Activated CD4-positive, alpha-beta T cell treated with anti-CD3 and anti-CD28 coated beads, Interleukin-2, amount 50 U/mL, for 48 hours (primary cell): Measurements from ENCODE around the gene FGGY.
"Not testable (repeated sequence)": the region's sequence is repeated elsewhere in the genome, so short reads cannot be mapped to it uniquely, and the experiment has no call there.

Source experiments
- DNase-seq, 2 experiments: peaks; one replicate each; pipeline ENCODE4 v3.0.0-alpha.2; 2020

The FGGY gene

DNA sequence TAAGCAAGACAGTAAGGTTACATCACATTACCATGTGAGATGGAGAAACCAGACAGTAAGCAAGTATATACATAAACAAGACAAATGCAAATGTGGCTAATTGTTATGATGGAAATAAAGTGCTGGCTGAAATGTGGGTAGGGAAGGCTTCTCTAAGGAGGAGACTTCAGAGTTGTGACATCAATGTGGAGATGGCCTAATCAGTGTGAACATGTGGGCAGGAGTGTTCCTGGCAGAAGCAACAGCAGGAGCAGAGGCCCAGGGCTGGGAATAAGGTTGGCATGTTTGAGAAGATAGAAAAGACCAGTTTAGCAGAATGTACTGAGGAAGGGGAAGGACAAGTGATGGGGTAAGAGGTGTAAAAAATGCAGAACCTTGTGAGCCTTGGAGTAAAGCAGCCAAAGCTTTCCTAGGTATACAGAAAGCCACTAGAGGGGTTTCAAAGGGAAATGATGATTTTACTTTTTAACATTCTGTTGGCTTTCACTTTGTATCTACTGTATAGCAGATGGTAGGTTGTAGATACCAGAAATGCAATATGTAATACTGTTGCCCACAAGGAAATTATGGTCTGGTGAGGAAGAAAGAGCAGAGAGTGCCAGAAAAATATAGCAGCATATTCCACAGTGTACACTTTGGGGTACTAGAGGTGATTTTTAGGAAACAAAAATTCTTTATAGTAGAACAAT is 197.4 kb downstream of the FGGY start:
- no peak for DNase-seq

DNA sequence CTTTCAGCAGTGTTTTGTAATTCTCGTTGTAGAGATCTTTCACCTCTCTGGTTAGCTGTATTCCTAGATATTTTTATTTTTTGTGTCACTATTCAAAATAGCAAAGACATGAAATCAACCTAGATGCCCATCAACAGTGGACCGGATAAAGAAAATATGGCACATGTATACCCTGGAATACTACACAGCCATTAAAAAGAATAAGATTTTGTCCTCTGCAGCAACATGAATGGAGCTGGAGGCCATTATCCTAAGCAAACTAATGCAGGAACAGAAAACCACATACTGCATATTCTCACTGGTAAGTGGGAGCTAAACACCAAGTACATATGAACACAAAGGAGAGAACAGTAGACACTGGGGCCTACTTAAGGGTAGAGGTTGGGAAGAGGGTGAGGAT is 199.3 kb downstream of the FGGY start:
- DNase-seq: not testable (repeated sequence)

DNA sequence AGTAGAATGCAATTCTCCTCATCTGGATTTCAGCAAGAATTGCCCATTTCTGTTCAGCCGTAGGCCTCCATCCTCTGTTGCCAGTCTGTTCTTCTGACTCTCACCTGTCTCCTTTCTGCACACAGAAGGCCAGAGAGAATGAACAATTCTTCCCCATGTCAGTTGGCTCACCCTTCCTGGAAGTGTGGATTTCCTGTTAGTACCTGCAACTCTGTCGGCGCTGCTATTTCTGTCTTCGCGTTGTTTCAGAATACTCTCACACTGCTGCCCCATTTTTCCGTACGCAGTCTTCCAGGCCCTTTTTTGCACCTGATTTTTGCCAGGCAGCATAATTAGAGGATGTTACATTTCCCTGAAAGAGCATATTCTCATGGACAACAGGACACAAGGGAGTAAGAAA is 200.7 kb downstream of the FGGY start:
- DNase-seq: no peak

DNA sequence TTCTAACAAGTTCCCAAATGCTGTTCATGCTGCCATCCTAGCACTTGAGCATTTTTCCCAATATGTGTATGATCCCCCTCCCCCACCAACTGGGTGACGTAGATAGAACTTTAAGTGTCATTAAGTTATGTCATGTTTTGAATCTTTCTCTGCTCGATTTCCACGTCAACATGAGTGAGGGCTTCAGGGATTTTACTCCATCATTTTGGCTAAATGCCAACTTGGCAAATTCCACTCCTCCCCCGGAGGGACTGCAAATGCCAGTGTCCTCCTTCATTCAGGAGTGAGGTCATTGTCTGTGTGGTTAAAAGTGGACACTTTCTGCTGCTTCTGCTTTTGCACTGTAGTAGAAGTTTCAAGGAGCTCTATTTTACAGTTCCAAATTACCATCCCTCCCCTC is 201.7 kb downstream of the FGGY start:
- DNase-seq: no peak

DNA sequence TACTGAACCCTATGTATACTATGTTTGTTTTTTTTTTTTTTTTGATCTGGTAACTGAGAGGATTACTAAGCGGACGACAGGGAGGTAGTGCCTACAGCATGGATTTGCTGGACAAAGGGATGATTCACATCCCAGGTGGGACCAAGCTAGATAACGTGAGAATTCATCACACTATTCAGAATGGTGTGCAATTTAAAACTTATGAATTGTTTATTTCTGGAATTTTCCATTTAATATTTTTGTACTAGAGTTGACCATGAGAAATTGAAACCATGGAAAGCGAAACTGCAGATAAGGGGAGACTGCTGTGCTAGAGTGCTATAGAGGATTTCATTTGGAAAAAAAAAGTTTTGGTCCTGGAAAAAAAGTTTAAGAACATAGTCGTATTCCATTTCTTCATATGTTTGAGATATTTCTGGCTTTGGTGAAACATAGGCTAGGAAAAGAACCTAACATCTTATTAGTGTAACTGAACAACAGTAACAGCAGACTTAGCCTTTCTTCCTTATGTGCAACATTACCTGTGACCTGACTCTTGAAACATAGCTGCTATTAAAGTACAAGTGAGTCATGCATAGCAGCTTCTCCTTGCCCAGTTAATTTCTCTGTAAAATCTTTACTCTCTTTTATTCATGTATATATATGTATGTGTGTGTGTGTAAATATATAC is 202.5 kb downstream of the FGGY start:
- no peak for DNase-seq

DNA sequence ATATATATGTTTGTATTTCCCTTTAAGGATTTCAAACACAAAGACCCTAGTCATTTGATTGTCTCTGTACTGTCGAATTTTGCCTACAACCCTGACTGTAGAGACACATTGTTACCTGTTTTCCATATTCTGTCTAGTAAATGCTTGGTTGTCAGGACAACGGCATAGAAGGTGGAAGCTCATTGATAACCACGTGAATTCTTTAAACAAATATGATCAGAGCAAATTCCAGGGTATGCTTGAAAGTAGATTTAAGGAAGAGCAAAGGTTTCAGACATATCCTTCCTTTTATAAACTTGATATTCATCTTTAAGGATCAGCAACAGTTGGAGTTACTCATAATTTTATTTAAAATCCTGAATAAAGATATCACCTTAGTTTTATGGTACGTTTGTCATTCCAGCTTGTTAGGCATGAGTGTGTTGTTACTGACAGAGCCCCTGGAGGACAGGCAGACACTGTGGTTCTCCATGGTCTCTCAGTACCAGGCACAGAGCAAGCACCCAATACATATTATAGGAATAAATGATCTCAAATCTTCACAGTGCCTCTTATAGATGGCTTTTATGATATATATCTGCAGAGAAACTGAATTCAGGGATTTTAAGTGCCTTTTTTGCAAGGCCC is 203.2 kb downstream of the FGGY start:
- DNase-seq: no peak

DNA sequence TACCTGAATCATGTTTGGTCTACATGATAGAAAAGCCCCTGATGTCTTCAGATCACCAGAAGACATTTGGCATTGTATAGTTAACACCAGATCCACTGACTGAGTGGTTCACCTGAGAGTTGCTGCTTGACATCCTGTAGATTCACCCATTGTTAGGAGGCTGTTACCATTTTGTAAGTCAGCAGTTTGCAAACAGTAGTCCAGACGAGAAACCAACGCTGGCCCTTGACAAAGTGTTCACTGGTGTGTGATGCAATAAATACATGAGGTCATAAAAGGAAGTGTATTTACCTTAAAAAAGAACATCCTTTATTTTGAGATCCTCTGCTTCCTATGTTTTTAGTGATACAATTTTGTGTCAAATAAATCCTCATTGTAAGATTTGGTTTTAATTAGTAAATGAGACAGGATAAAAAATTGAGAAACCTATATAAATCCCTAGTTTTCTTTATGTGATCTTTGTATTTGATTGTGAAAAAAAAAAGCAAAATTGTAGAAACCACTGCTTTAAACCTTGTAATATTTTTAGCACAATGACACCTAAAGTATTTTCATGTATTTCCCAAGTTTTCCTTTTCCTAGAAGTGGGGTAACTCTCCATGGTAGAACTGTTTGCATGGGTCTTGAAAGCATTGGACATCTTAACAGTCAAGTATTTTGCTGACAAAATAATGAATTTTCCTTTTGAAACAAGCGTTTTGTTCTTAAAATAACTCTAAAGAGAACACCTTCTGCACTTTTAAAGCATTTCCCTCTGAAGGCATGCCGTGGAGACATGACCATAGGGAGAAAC is 204.3 kb downstream of the FGGY start:
- no peak for DNase-seq

DNA sequence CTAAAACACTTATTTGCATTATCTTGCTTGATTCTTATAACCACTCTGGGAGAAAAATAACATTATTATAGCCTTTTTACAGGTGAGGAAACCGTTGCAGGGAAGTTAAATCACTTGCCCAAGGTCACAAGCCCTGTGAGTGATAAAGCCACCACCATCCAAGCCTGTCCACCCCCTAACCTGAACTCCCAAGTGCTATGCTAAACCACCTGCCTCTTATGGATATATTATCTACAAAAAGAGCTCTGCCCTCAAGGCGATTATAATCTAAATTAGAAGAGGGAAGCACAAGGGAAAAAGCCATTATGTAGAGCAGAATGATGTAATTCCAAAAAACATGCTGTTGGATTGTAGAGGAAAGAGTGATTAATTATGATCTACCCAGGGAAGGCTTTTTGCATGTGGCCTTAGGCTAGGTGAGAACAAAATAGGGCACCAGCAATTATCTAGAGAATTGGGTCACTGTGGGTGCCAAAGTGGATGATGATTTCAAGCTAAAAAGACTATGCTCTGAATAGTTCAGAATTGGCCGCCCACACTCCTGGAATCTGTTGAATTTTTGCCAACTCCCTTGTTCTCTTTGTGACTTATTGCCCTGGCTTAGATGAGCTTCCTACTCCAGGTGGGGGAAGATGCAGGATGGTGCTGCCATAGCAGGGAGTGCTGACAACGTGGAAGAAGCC is 205.3 kb downstream of the FGGY start:
- DNase-seq: no peak

DNA sequence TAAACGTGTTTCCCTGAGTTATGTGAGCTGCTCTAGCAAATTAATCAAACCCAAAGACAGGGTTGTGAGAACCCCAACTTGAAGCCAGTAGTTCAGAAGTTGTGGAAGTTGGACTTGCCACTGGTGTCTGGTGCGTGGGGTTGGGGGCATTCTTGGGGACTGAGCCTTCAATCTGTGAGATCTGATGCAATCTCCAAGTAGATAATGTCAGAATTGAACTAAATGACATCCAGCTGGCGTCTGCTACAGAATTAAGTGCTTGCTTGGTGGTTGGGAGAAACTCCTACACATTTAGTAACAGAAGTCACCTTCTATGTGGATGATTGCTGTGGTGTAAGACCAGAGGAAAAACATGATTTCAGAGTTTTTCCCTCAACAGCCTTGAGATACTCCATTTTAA is 207.4 kb downstream of the FGGY start:
- DNase-seq: no peak

DNA sequence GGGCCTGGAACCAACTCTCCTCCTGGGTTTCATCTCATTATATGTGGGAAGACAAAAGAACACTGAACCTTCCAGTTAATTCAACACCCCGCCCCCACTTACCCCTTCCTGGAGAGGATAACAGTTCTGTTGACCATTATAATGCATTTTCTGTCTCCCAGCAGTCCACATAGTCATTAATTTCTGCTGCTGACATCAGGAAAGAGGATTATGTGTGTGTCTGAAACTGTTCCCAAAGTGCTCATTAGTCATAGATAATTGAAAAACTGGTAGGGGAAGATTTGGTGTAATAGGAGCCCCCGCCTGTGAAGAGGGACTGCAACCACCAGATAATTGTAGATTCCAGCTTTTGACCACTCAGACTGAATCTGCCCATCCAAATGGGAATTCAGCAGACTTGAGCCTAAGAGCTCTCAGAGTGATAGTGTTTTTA is 208.7 kb downstream of the FGGY start:
- DNase-seq: no peak

DNA sequence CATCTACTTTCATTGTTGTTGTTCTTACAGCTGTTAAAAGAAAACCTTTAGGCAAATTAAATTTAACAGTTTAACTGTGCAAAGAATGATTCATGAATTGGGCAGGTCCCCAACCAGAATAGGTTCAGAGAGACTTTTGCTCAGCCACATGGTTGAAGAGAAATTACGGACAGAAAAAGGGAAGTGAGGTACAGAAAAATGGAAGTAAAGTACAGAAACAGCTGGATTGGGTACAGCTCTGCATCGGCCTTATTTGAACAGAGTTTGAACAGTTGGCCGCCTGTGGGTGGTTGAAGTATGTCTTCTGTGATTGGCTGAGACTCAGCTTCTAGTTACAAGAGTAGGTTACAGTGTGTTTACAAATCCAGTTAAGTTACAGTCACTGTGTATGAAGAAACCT is 210.1 kb downstream of the FGGY start:
- DNase-seq: no peak

DNA sequence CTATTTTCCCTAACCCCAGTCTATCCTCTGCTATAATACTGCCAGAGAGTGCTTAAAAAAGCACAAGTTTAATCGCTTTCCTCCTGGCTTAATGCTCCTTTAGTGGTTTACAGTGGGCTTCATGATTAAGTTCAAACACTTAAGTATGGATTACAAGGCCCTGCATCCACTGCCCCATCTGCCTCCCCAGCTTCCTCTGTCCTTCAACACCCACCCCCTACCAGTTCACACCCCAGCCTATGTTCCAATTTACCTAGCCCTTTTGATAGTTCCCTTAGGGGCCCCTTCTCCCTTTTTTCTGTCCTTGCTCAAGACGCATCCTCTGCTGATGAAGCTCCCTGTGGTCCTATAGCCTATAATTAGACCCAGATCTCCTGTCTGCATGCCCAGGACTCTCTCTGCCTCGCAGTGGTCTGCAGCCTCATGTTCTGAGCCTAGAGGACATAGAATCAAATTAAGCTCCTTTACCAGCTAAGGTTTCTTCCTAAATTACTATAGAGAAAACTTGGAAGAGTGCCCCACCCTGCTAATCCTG is 212.5 kb downstream of the FGGY start:
- no peak for DNase-seq

DNA sequence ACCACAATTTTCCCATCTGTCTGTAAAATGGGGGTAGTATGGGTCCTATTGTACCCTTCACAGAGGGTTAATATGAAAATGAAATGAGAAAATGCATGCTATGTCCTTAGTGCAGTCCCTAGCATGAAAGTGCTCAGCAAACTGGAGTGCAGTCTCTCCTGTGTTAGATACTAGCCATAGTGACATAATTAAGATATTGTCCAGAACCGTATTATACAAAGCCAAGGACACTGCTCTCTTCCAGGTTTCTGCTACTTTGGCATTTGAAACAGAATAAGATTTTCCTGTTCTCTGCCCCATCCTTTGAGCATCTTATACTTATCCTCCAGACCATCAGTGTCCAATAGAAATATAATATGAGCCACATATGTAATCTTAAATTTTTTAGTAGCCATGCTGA is 213.4 kb downstream of the FGGY start:
- DNase-seq: no peak

DNA sequence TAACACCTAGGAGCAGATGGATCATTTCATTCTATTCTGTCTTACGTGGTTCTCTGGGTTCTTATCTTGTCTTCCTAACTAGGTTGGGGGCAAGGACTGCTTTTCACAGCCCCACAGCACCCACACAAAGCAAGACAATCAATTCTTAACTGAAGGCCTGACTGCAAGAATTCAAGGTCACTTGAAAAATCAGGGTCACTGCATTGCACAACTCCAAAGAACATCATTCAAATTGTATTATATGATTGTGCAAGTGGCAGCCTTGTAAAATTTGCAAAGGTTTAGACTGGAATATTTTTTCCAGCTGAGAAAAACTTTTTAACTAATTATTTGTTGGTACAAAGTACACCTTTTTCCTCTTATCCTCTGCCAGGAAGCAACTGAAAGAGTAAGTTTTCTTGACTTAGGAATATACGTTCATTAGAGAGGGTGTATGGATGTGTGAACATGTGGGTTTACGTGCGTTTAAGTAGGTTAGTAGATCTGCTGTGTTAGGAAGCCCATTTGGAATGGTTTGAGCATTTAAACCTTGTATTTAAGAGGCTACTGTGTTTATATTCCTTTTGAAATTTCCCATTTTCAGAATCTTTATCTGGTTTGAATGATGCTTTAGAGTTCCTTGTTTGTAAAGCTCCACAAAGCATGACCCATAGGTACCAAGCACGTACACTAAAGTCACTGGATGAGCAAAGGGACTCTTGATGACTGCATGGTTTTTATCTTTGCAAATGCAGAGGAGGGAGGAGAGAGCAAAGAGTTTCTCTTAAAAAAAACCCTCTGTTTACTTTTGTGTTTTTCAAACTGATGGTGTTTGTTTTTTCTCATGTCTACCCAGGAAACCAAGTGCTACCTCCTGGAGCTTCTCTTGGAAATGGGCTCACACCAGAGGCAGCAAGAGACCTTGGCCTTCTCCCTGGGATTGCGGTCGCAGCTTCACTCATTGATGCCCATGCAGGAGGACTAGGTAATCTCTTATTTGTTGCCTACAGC is 214.9 kb downstream of the FGGY start:
- no peak for DNase-seq

DNA sequence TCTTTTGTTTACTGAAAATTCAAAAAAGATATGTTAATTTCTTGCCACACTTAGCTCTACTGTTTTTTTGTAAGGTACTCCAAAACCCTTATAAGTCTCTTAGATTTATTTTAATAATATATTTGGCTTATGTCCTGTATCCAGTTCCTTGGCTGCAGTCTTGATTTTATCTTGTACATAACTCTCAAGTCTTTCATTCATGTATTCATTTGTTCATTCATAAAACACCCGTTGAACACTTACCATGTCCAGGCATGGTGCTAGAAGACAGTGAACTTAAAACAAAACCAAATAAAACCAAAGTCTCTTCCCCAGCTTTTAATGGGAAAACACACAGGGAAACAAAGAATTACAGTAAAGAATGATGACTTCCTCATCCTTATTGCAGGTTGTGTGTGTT is 215.8 kb downstream of the FGGY start:
- no peak for DNase-seq

DNA sequence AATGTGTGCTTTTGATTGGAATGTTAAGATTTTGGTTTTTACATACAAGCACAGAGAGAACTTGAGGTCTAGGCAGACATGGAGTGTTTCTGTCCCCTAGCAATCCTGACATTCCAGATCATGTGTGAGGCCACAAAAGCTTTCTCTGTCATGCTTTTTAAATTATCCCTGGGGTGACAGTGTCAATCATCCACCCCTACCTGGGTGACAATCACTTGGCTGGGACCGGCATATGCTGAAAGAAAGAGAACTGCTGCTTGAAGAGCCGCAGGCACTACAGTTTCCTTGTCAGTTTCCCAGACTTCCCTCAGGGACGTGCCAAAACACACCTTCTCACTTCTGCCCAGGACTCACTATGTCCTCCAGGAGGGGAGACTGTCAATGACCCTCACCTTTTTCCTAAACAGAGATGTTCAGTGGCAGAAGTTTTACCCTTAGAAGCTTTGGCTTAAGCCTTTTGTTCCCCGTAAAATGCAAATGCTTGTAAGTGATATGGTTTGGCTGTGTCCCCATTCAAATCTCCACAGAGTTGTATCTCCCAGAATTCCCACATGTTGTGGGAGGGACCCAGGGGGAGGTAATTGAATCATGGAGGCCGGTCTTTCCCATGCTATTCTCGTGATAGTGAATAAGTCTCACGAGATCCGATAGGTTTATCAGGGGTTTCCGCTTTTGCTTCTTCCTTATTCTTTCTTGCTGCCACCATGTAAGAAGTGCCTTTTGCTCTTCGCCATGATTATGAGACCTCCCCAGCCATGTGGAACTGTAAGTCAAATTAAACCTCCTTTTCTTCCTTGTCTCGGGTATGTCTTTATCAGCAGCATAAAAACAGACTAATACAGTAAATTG is 217.4 kb downstream of the FGGY start:
- no peak for DNase-seq

DNA sequence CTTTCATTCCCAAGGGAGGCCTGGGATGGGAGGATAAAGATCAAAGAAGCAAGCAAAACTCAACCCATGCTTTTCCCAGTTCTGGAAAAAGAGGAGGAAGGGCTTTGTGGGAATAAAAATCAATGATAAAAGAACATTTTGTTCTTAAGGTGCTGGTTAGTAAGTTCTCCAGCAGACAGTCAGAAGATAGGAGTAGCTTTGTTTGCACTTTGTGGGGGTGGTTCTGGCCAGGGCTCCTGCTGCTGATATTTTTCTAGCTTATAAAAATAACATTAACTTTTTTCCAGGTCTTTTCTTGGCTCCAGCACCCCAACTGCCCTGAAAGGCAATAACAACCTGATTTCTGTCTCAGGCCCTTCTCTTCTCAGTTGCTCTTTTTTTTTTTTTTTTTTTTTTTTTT is 220.0 kb downstream of the FGGY start:
- no peak for DNase-seq

DNA sequence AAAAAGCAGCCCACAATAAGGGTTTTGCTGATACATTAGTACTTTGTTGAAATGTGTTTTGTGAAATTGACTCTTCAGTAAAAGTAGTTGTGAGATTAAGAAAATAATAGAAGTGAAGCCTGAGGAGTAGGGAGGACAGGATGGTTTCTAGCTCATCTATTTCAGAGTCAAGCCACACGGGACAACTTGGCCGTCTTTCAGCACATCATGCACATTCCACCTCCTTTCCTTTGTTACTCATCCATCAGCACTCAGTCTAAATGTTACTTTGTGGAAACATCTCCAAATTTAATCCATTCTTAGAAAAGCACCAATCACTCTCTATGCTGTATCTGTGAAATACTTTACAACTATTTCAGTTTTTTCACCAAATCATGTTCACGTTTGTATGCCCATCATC is 223.3 kb downstream of the FGGY start:
- no peak for DNase-seq

DNA sequence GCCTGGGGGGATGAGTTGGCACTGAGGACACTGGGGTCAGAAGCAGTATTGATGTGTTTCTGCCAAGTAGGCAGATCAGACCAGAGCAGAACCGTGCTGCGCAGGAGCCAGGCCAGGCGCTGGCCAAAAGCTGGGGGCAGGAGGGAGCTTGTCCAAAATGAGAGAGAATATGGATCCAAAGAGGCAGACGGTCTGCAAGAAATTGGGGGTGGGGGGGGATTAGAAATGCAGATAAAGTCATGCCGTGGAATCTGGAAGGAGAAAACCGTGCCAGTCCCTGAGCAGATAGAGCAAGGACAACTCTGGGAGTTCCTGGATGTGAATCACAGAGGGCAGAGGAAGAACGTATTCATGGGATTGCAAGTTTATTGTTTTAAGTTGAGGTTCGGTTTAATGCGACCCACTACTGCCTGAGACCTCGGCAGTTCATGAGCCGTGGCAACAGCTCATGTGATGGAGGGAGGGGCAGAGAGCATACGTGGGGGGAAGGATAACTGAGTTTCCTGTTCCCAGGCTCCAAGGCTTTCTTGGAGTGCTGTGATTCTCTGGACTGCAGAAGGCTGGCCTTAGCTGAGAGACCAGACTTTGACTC is 224.0 kb downstream of the FGGY start:
- no peak for DNase-seq

DNA sequence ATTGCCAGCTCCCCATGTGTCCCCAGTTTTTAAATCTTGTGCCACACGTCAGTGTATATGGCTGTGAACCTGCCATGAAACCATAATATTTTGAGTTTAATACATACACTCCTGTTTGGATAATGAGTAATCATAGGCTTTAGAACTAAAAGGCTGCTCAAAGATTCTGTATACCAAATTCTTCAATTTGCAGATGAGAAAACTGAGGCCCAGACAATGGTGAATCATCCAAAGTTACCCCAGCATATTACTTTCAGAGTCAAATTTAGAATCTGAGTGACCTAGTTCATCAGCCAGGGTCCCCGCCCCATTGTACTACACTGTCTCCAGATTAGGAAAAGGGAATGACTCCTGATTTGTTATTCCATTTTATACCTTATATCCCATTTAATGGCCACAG is 224.6 kb downstream of the FGGY start:
- DNase-seq: no peak
